ENCODE data around the gene GMDS.

DNA sequence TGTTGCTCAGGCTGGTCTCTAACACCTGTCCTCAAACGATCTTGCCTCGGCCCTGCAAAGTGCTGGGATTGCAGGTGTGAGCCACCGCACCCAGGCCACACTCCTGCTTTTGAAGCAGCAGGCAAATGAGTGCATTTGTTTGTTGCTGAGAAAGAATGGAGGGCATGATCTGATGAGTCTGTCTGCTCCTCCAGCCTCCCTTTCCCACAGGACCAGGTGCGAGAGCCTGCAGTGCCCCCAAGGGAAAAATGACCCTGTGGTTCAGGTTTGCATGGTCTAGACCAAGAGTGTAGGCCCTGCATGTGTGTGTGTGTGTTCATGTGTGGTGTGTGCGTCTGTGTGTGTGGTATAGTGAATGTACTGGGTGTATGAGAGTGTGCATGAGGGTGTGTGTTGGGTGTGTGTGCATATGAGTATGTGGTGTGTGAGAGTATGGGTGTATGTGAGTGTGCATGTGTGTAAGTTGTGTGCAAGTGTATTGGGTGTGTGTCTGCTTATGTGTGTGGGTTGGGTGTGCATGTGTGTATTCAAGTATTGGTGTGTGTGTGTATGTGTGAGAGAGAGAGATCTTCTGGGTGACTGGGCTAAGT, 658.4 kb downstream of the GMDS start:
- TF ChIP-seq, protein P1, sequence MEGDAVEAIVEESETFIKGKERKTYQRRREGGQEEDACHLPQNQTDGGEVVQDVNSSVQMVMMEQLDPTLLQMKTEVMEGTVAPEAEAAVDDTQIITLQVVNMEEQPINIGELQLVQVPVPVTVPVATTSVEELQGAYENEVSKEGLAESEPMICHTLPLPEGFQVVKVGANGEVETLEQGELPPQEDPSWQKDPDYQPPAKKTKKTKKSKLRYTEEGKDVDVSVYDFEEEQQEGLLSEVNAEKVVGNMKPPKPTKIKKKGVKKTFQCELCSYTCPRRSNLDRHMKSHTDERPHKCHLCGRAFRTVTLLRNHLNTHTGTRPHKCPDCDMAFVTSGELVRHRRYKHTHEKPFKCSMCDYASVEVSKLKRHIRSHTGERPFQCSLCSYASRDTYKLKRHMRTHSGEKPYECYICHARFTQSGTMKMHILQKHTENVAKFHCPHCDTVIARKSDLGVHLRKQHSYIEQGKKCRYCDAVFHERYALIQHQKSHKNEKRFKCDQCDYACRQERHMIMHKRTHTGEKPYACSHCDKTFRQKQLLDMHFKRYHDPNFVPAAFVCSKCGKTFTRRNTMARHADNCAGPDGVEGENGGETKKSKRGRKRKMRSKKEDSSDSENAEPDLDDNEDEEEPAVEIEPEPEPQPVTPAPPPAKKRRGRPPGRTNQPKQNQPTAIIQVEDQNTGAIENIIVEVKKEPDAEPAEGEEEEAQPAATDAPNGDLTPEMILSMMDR (IDR thresholded peaks at IDR 0.05): peak in 1 of 3 donors; percentile 12
- no peak for TF ChIP-seq POLR2A (IDR thresholded peaks at IDR 0.05)
